GM21367 (cell line): Measurements from ENCODE around the gene PLA2G5.
"Not testable (repeated sequence)": the region's sequence is repeated elsewhere in the genome, so short reads cannot be mapped to it uniquely, and the experiment has no call there.

Source experiments
- ATAC-seq: cut with Tn5 transposase; IDR thresholded peaks from one replicate; pipeline ENCODE4 v1.9.1; 2021; ENCODE audit not compliant: unreplicated experiment

PLA2G5 gene

GRCh38 chr1:20115479-20115878, 45.5 kb downstream of the PLA2G5 start:
- no peak for ATAC-seq

- ATAC-seq = no peak
Observed at GRCh38 chr1:20115916-20116315, 45.9 kb downstream of the PLA2G5 start.

GRCh38 chr1:20117236-20117635, 47.2 kb downstream of the PLA2G5 start:
- ATAC-seq = no peak

- ATAC-seq = no peak
Observed at GRCh38 chr1:20119347-20119746, 49.4 kb downstream of the PLA2G5 start, which contains the start of gene PLA2G2D. Gene PLA2G2D, minus strand, starts transcription at chr1:20119536. Its CDS starts 38 bp downstream, at chr1:20119498.

GRCh38 chr1:20120796-20121195, 50.8 kb downstream of the PLA2G5 start:
- no peak for ATAC-seq

- no peak for ATAC-seq
Observed at GRCh38 chr1:20123722-20124455, 53.9 kb downstream of the PLA2G5 start.

- no peak for ATAC-seq
Observed at GRCh38 chr1:20124456-20125057, 54.6 kb downstream of the PLA2G5 start.

GRCh38 chr1:20125100-20125499, 55.1 kb downstream of the PLA2G5 start:
- no peak for ATAC-seq

GRCh38 chr1:20126041-20126805, 56.2 kb downstream of the PLA2G5 start:
- no peak for ATAC-seq

GRCh38 chr1:20126806-20127440, 56.9 kb downstream of the PLA2G5 start:
- no peak for ATAC-seq

GRCh38 chr1:20130518-20130917, 60.5 kb downstream of the PLA2G5 start:
- ATAC-seq = not testable (repeated sequence)

- ATAC-seq = no peak
Observed at GRCh38 chr1:20134995-20135394, 65.0 kb downstream of the PLA2G5 start.

- ATAC-seq = no peak
Observed at GRCh38 chr1:20136249-20136648, 66.3 kb downstream of the PLA2G5 start.

GRCh38 chr1:20137055-20137454, 67.1 kb downstream of the PLA2G5 start:
- no peak for ATAC-seq

- ATAC-seq = no peak
Observed at GRCh38 chr1:20137604-20138003, 67.6 kb downstream of the PLA2G5 start.

- no peak for ATAC-seq
Observed at GRCh38 chr1:20138346-20138745, 68.4 kb downstream of the PLA2G5 start.

GRCh38 chr1:20138961-20139550, 69.1 kb downstream of the PLA2G5 start, which contains the start of gene PLA2G2F:
Gene PLA2G2F, plus strand, starts transcription at chr1:20139323. Its CDS starts 105 bp downstream, at chr1:20139428.
- ATAC-seq = no peak

GRCh38 chr1:20139776-20140612, 70.0 kb downstream of the PLA2G5 start:
- no peak for ATAC-seq

GRCh38 chr1:20141001-20141400, 71.0 kb downstream of the PLA2G5 start:
- no peak for ATAC-seq

GRCh38 chr1:20141466-20141865, 71.5 kb downstream of the PLA2G5 start:
- ATAC-seq = no peak
